Measurements from ENCODE around the gene PIK3C2G. TPM values are rescaled to one million over a fixed set of nuclear protein-coding genes. Genes with fewer than 3 reads are reported as not detected.

PIK3C2G gene
- polyA plus RNA-seq, 1 of the 3 experiments (the other 2 are of a cell fraction), result 0.02 TPM

GRCh38 chr12:18612971-18613370 is 351.7 kb downstream of the PIK3C2G start:
- ChIA-PET CTCF (no interaction called here), POLR2A (no interaction called here)
- H3F3A ChIP-seq (replicated peaks; ENCODE audit: insufficient read depth), result no peaks in the 10 kb centered on the region
- no peak for DNase-seq
- no peak overlapping the region for H3K4me2 ChIP-seq
- 50% methylated on average over 2 of the region's 2 CpGs for WGBS (ENCODE audit: low lambda C conversion rate)
- no peak overlapping the region for H3K4me3 ChIP-seq (ENCODE audit: low read depth in 2 of 2, low read length in 1 of 2)
- peak overlapping the region in 1 of 2 experiments; percentile 11; a peak in 2 of 4 replicates for H3K27ac ChIP-seq (ENCODE audit: low read depth in 2 of 2, low read length in 1 of 2)
- H2AFZ ChIP-seq (ENCODE audit: low read depth), result no peak overlapping the region
- H3K4me1 ChIP-seq (ENCODE audit: control insufficient read depth in 1 of 2, insufficient read depth in 2 of 2, low read depth in 1 of 2, low read length in 1 of 2), result no peaks in the 10 kb centered on the region
- H3K9ac ChIP-seq, result no peak overlapping the region
- H3K9me2 ChIP-seq, result no peaks in the 10 kb centered on the region
- H3K36me3 ChIP-seq (replicated peaks in 1 of 2; ENCODE audit: control insufficient read depth in 1 of 2, insufficient read depth in 2 of 2, low read length in 1 of 2), result no peaks in the 10 kb centered on the region
- H3K79me2 ChIP-seq (ENCODE audit: insufficient read depth), result no peaks in the 10 kb centered on the region
- no peaks in the 10 kb centered on the region for H3K27me3 ChIP-seq (ENCODE audit: insufficient read depth)
- TF ChIP-seq MEF2A (IDR thresholded peaks at IDR 0.05; ENCODE audit: borderline replicate concordance, low read depth), result no peak
- TF ChIP-seq FOXJ3 (CRISPR knock-in tag; IDR thresholded peaks at IDR 0.05), result no peak
- no peak for TF ChIP-seq RCOR1 (IDR thresholded peaks at IDR 0.05; ENCODE audit: low read length)
- TF ChIP-seq EP300 (IDR thresholded peaks at IDR 0.05; ENCODE audit: borderline replicate concordance in 1 of 2, low read depth in 1 of 2, low read length in 1 of 2), result no peak
- TF ChIP-seq EZH2phosphoT487 (IDR thresholded peaks at IDR 0.05; ENCODE audit: borderline replicate concordance, low read depth), result no peak
- TF ChIP-seq TAF1 (IDR thresholded peaks at IDR 0.05; ENCODE audit: borderline replicate concordance, low read depth, low read length), result no peak
- TF ChIP-seq GATA2 (CRISPR knock-in tag; IDR thresholded peaks at IDR 0.05), result no peak
- TF ChIP-seq FOSL2 (IDR thresholded peaks at IDR 0.05; ENCODE audit: borderline replicate concordance, low read depth), result no peak
- TF ChIP-seq RAD21 (IDR thresholded peaks at IDR 0.05; ENCODE audit: low read length), result no peak
- TF ChIP-seq MAX (IDR thresholded peaks at IDR 0.05; ENCODE audit: low read depth), result no peak
- TF ChIP-seq CTCF (IDR thresholded peaks at IDR 0.05), result no peak
- TF ChIP-seq TEAD4 (IDR thresholded peaks at IDR 0.05; ENCODE audit: borderline replicate concordance, insufficient read depth), result no peak
- no peaks in the 10 kb centered on the region for H4K20me1 ChIP-seq (ENCODE audit: insufficient read depth)
- no peaks in the 10 kb centered on the region for H3K9me3 ChIP-seq

GRCh38 chr12:18620986-18621385 is 359.7 kb downstream of the PIK3C2G start:
- no peak overlapping the region for H3K4me2 ChIP-seq
- POLR2A ChIA-PET, result no interaction called here

More at GRCh38 chr12:18620986-18621385, 359.7 kb downstream of the PIK3C2G start:
- no peaks in the 10 kb centered on the region for H3K9me2 ChIP-seq
- no peak overlapping the region for H3K27ac ChIP-seq (ENCODE audit: low read depth in 2 of 2, low read length in 1 of 2)
- no peaks in the 10 kb centered on the region for H4K20me1 ChIP-seq (ENCODE audit: insufficient read depth)
- CTCF ChIA-PET, result no interaction called here
- no peaks in the 10 kb centered on the region for H3K79me2 ChIP-seq (ENCODE audit: insufficient read depth)
- H3K9me3 ChIP-seq, result 0 out of 2 replicates have a peak, but pooled peaks cover under 1% of the 10 kb centered on the region
- H3K4me1 ChIP-seq (ENCODE audit: control insufficient read depth in 1 of 2, insufficient read depth in 2 of 2, low read depth in 1 of 2, low read length in 1 of 2), result no peaks in the 10 kb centered on the region
- no peak for DNase-seq
- no peaks in the 10 kb centered on the region for H3F3A ChIP-seq (replicated peaks; ENCODE audit: insufficient read depth)
- H3K27me3 ChIP-seq (ENCODE audit: insufficient read depth), result no peaks in the 10 kb centered on the region
- H3K9ac ChIP-seq, result no peak overlapping the region
- TF ChIP-seq TAF1 (IDR thresholded peaks at IDR 0.05; ENCODE audit: borderline replicate concordance, low read depth, low read length), result no peak
- no peak for TF ChIP-seq GABPA (IDR thresholded peaks at IDR 0.05; ENCODE audit: low read depth)
- TF ChIP-seq MAX (IDR thresholded peaks at IDR 0.05; ENCODE audit: low read depth), result no peak
- TF ChIP-seq RAD21 (IDR thresholded peaks at IDR 0.05; ENCODE audit: low read length), result no peak
- no peak for TF ChIP-seq CHD2 (IDR thresholded peaks at IDR 0.05; ENCODE audit: low read length, partially characterized antibody)
- no peak for TF ChIP-seq REST (IDR thresholded peaks at IDR 0.05; ENCODE audit: low read depth, low read length)
- TF ChIP-seq PBX3 (IDR thresholded peaks at IDR 0.05), result no peak
- no peak for TF ChIP-seq TCF12 (IDR thresholded peaks at IDR 0.05)
- no peak for TF ChIP-seq USF1 (IDR thresholded peaks at IDR 0.05; ENCODE audit: borderline replicate concordance, low read depth)
- no peak overlapping the region for H3K4me3 ChIP-seq (ENCODE audit: low read depth in 2 of 2, low read length in 1 of 2)
- H2AFZ ChIP-seq (ENCODE audit: low read depth), result no peak overlapping the region
- H3K36me3 ChIP-seq (replicated peaks in 1 of 2; ENCODE audit: control insufficient read depth in 1 of 2, insufficient read depth in 2 of 2, low read length in 1 of 2), result no peaks in the 10 kb centered on the region

Data from SK-N-SH (cell line).